SK-N-SH (cell line): ENCODE results near the gene C14orf119.

Experiments
- NFIC ChIP-seq: IDR thresholded peaks from 2 replicates; pipeline ENCODE4 v1.4.0; 2012; ENCODE audit warnings: borderline replicate concordance
- USF2 ChIP-seq: fragments of 150-350 bp; IDR thresholded peaks from 2 replicates; pipeline ENCODE4 v1.6.1; 2017; ENCODE audit warnings: antibody characterized with exemption, low read length, low read depth, borderline replicate concordance

- TF ChIP-seq USF2 (no peak), NFIC (no peak)
These were observed 38.1 kb upstream of the C14orf119 start, which contains the start of gene CDH24 for GRCh38 chr14:23056956-23057756.
